NCI-H526 treated with DMSO at 0.1 percent for 48 hours (cell line): Measurements from ENCODE around the gene PCCA.
"Not testable (repeated sequence)": the region's sequence is repeated elsewhere in the genome, so short reads cannot be mapped to it uniquely, and the experiment has no call there.

Source experiments
- DNase-seq: peaks from one replicate; lab custom pipeline; 2025; lab: John Stamatoyannopoulos, UW

Gene PCCA

DNA sequence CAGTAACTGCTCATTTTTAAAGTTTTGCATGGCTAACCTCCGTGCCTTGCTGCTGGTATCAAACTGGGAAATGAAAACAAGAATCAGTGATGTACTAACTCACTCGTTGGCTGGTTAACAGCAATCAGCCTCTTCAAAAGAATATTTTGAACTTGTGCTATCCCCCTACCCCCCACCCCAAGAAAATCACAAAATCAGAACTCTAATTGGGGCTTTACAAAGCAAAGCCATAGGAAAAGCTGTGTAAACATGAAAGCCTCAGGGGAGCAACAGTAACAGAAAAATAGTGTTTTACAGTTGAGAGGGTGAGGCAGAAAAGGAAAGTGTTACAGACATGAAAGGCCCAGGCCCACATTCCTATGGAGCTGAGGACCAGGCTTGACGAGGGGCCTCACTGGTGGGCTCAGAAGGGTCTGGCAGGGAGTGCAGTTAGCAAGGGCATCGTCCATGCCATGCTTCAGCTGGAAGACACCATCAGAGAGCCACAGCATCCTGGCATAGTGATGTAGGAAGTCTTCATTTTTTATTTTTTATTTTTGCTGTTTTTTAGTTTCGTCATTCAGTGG, 217.6 kb downstream of the PCCA start:
- no peak for DNase-seq

DNA sequence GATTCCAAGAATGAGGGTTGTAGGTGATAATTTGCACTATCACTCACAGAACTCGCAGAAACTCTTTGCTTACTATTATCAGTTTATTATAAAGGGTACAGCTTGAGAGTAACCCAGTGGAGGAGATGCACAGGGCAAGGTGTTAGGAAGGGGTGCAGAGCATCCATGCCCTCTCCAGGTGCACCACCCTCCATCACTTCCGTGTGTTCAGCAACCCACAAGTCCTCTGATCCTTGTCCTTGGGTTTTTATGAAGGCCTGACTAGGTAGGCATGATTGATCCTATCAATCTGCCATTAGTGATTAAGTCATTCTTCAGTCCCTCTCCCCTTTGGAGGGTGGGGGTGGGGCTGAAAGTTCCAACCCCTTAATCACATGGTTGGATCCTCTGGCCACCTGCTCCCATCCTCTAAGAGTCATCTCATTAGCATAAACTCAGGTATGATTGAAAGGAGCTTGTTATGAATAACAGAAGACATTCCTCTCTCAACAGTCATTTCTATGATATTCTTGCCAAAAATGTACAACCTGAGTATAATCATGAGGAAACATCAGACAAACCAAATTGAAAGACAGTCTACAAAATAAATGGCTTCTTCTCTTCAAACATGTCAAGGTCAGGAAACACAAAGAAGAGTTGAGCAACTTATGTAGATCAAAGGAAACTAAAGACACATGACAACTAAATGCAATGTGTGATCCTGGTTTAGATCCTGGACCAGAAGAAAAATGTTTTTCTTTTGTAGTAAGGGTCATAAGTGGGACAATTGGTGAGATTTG, 225.4 kb downstream of the PCCA start:
- no peak for DNase-seq

DNA sequence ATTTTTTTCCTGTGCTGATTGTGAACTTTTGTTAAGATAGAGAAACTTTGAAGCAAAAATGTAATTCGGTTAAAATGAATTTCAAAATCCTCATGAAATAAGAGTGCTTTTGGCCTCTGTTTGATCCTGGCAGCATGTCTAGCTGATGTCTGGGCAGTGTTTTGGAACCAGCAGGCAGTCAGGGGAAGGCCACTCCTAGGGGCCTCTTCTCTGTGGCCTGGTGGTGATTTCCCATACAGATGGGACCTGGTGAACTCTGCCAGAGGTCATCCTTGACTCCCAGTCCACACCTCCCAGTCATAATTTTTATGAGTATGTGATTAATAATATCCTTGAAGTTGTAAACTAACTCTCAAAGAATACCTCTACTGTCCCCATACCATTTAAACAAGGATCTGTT, 226.6 kb downstream of the PCCA start:
- no peak for DNase-seq

DNA sequence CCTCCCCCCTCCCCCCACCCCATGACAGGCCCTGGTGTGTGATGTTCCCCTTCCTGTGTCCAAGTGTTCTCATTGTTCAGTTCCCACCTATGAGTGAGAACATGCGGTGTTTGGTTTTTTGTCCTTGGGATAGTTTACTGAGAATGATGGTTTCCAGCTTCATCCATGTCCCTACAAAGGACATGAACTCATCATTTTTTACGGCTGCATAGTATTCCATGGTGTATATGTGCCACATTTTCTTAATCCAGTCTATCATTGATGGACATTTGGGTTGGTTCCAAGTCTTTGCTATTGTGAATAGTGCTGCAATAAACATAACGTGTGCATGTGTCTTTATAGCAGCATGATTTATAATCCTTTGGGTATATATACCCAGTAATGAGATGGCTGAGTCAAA, 229.6 kb downstream of the PCCA start:
- not testable (repeated sequence) for DNase-seq

DNA sequence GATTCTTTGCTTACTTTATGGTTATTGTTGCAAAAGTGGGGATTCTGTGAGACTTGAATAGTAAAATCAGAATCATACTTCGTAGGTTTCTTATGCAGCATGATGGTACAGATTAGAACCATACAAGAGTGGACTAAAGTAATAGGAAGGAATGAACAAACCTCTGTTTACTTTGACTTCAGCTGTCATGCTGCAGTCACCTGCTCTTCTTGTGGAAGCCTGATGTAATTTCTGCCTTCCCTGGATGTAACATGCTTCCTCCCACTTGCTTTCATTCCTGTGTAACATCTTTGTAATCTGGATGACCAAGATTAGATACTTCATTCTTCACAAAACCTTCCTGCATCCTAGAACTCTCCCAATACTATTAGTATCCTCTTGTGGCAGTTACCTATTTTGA, 235.0 kb downstream of the PCCA start:
- no peak for DNase-seq

DNA sequence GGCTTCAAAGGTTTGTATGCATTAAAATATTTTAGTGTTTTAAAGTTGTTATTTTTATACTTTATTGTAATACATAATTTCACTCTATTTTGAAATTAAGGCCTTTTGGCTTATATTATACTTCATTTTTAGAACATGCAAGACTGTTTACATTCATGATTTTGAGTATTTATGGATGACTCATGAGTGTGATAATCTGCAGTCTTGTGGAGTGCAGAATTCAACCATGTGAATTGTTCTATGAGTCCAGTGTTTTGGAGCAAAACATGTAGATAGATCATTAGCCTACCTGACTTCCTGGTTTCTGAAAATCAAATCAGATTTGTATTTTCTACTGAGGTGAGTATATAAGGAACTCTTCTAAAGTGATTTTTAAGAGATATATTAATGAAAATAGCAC, 241.8 kb downstream of the PCCA start:
- DNase-seq = no peak

DNA sequence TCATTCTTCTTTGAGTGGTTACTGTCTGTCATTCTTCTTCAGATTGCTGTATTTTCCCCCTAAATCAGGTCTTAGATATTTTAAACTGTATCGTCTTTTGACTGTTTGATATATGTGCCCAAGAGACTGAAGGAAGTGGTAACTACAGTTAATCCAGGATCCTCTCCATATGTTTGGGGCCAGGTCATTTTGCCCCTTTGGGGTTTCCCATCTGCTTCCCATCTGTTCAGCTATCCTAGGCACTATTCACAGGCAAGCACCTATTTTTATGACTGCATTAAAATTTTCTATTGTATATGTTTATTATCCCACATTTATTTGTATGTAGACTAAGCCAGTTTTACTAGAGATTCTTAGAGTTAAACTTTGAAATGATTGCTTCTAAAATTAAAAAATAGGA, 244.2 kb downstream of the PCCA start:
- DNase-seq = no peak

DNA sequence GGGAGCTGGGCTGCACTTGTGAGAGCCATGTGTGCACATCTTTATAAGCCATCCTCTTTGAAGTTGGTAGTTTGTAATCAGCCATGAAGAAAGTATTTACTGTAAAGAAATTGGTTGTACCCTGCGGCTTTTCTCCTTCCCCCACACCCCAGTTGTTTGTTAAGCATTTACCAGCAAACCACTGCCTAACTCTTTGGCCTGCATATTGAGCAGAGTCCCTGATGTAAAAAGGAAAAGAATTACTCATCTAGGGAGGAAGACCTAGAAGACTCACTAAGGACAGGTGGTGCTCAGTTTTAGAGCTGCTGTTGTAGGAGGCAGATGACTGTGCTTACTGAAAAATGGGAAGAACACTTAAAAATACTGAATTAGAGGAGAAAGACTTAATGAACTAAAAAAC, 245.3 kb downstream of the PCCA start:
- no peak for DNase-seq

DNA sequence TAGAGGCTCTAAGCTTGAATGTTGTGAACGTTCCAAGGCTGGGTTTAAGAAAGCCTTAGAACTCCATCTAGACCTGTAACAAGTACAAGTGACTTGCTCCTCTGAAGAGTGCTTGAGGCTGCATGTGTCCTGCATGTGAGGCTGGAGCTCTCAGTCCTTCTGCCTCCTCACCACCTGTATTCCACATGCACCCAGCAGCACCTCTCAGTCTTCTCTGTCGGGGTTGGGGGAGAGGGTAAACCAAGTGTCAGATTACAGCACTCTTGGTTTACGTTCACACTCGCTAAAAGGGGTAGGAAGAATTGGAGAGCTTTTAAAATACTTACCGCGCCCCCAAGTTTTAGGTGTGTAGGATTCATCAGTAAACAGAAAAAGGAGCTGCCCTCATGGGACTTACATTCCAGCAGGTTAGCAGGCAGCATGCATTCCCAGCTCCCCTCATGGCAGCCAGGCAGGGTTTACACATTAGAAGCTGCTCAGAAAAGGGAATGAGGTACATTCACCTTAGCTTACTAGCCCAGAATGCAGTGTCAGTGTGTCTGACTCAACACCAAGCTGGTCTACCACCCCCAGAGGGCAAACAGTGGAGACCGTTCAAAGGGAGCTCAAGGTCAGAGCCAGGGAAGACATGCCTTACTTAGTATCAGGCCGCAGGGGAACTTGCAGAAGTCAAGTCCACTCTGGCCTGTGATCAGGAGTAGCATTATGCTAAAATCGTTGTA, 248.1 kb downstream of the PCCA start:
- DNase-seq = no peak

DNA sequence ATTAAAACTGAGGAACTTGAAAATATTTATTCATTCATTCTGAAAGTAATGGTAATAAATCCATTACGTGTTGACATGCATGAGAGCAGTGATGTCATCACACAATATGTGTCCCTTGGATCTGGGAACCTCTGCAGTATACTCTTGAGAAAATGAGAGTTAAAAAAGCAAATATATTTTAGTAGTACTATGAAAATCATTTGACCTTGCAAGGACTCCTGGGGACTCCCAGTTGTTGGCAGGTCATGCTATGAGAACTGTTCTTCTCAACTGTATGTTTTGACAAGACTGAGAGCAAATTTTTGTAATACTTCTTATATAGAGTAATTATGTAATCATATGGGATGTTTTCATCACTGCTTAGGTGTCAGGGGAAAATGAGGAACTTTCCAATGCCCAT, 249.4 kb downstream of the PCCA start:
- DNase-seq = no peak

DNA sequence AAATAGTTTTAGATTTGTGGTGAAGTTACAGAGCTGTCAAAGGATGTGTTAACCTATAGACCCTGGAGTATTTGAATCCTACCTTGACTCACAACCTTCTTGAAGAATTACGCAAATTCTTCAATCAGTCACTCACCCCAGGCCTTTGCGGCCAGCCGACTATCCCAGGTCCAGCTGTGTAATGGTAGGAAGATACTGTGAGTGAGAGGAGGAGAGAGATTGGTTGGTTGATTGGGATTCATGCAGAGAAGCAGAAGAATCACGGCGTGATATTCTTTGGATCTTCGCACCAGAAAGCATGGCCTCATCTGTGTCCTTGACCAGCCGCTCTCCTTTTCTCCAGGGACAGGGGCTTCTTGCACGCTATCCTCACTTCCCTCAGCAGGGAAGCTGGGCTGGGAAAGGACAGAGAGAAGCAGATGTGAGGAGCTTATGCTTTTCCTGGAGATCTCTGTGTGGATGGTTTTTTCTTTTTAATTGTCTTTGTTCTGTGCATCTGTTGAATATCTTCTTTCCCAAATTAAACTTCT, 250.6 kb downstream of the PCCA start:
- no peak for DNase-seq

DNA sequence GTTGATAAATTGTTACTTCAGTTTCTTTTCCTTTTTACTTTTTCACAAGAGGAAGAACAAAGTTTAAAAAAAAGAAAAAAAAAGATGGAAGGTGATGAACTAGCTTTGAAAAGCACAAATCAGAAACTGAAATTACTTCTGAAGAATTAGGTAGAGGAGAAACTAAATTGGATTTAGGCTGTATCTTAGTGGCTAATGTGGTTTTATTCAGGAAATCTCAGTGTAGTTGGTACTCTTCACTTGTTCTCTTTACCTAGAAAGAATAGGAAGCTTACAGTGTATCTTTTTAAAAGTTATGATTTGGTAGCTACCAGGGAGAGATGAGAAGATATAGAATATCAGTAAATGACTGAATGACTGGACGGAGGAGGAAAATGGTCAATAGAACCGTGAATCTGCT, 252.0 kb downstream of the PCCA start:
- DNase-seq = no peak

DNA sequence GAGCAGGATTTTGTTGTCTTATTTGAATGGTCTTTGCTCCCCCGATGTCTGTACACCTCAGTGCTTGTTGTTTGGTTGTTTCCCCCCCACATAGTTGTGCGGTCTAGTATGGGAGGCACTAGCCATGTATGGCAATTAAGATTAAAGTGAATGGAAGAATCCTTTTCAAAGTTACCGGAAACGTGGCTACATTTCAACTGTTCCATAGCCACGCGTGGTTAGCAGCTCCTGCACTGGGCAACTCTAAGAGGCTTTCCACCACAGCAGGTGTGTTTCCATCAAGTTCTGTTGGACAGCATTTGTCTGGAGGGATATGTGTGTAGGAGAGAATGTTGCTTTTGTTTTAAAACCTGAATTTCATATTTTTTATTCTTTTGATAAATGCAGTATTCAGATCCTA, 252.4 kb downstream of the PCCA start:
- DNase-seq = no peak

DNA sequence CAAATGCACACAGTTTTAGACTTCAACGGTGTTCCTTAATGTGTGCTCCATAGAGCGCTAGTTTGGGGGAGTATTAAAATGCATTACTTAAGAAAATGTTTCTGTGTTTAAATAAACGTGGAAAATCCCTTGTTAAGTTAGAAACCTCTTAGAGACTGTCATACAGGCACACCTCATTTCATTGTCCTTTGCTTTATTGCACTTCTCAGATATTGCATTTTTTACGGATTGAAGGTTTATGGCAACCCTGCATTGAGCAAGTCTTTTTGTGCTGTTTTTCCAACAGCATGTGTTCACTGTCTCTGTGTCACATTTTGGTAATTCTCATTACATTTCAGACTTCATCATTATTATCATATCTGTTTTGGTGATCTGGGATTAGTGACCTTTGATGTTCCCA, 255.7 kb downstream of the PCCA start:
- DNase-seq = no peak

DNA sequence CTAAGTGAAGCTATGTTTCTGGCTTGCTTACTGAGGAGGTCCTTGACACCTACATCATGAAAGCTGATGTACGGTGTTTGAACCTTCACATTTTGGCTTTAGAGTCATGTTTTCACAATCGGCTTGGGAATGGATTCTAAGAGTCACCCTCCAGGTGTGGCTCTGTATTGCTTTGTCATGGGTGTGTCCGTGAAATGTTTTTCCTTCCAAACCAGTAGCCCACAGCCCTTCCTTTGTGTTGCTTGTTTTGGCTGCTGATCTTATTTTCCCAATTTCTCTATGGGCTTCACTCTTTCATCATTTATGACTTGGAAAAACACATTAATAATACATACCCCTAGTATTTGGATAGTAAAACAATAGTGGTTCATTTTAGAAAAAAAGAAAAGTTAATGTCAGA, 259.1 kb downstream of the PCCA start:
- no peak for DNase-seq

DNA sequence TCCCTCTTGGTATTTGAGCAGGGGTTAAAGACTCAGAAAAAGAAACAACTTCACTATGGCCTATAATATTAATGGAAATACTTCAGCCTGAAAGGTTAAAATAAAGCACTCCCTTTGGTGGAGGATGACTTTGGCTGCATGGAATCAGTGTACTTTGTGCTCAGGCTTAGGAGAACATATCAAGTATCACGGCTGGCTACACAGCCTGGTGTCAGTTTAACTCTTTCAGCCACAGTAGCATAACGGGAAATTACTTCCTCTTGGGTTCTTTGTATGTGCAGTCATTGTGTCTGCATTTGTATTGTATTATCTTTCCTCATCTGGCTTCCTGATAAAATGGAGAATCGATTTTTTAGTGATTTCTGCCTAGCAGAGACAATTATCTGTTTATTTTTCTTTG, 260.7 kb downstream of the PCCA start:
- DNase-seq = no peak

DNA sequence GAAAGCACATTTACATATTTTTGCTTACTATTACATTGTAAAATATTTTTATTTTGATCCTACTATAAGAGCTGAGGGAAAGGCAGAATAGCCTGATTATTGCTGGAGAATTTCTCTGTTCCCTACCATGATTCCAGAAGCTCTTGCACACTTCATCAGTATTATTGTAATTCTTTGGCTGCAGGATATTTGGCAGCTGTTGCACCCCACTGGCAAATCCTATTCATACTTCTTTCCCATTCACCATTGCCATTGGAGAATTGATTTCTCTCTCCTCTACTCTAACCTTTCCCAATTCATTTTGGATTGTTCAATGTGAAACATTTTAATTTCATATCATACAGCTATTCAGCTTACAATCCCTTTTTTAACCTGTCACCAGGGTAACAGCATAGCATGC, 261.7 kb downstream of the PCCA start:
- DNase-seq = no peak

DNA sequence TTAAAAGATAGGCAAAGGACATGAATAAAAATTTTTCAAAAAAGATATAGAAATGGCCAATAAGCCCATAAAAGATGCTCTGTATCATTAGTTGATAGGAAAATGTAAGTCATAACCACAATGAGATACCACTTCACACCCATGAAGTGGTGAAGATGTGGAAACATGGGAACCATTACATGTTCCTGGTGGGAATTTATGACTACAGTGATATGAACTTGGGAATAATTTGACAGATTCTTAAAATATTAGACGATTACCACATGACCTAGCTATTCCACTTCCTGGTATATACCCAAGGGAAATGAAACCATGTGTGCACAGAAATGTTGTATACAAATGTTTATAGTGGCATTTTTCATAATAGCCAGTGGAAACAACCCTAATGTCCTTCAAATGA, 267.5 kb downstream of the PCCA start:
- DNase-seq = no peak

DNA sequence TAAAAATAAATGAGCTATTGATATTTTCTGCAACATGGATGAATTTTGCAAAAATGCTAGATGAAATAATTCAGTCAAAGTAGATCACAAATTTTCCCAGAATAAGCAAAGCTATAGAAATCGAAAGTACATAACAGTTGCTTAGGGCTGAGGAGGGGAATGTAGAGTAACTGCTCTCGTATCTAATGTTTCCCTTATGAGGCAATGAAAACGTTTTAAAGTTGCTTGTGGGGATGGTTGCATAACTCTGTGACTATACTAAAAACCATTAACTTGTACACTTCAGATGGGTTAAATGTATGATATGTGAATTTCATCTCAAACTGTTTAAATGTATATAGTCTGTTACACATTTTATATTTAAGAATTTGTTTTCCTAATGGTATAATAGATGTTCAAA, 268.0 kb downstream of the PCCA start:
- DNase-seq = no peak

DNA sequence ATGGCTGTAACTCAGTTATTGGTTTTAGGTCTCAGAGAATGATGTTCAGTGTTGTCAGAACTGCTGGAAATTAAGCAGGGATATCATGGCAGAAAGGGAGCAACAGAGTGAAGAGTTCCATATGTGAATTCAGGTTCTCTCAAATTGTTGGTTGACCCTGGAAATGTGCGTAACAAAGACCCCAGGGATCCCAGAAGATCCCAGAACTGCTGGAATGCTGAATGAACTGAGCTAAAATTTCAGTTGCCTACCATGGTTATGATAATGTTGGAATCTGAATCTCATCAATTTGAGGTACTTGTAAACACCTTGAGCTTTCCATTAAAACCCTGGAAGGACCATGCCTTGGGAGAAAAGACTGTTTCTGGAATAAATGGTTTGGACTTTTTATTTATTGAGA, 268.9 kb downstream of the PCCA start:
- DNase-seq = no peak

DNA sequence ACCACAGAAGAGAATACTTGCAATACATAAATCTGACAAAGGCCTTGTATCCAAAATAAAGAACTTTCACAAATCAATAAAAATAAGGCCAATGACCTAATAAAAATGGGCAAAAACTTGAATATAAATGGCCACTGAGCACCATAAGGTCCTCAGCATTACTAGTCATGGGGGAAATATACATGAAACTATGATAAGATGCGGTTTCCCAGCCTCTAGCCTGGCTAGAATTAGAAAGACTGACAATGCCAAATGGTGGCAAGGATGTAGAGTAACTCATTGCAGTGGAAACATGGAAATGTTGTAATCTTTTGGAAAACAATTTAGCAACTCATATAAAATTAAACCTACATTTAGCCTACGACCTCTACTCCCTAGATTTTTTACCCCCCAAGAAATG, 272.6 kb downstream of the PCCA start:
- DNase-seq = no peak

DNA sequence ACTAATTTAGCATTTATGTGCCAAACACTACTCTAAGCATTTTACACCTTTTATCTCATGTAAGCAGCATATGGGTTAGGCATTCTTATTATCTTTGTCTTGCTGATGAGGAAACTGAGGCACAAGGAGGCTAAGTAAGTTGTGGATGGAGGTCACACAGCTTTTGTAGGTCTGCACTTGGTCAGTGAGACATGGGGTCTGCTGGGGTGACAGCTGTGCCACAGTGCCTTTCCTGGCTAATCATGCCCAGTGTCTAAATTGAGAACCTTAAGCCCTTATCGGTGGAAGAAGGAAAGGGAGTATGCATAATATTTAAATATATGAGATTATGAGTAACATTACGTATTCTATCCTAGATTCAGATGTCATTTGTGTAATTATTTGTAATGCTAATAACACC, 273.5 kb downstream of the PCCA start:
- no peak for DNase-seq

DNA sequence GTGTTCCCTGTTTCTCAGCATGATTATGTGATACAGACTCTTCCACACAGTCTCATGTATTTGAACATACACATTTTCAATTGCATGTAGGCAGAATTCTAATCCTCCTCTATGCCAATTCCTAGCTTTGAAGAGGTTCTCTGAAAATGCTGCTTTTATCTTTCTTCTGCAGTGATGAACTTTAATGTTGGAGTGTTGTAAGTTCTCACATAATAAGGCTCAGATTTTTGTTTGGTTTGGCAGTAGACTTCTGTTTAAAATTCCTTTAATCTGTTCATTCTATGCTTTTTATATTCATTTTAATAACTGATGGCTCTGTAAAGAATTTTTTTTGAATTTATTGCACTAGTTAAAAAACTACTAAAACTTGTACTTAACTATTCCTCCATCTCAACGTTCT, 273.9 kb downstream of the PCCA start:
- no peak for DNase-seq
